Mucosa of rectum (tissue), 2 donors: ENCODE data around the gene OASL.

Experiments used
- H3K27ac ChIP-seq, 2 donors: one replicate each; pipeline ENCODE4 v1.7.0; 2013; ENCODE audit warnings: inconsistent platforms in 2 of 2, low read depth in 2 of 2, low read length in 2 of 2
- H3K27me3 ChIP-seq, 2 donors: one replicate each; pipeline ENCODE4 v1.7.0; 2013; ENCODE audit warnings: low read length in 2 of 2; ENCODE audit not compliant: control insufficient read depth in 2 of 2, insufficient read depth in 2 of 2
- H3K36me3 ChIP-seq, 2 donors: one replicate each; pipeline ENCODE4 v1.7.0; 2013; ENCODE audit warnings: low read length in 2 of 2; ENCODE audit not compliant: control insufficient read depth in 2 of 2, insufficient read depth in 2 of 2
- H3K4me1 ChIP-seq, 2 donors: one replicate each; pipeline ENCODE4 v1.7.0; 2013; ENCODE audit warnings: low read length in 2 of 2, mild to moderate bottlenecking in 1 of 2; ENCODE audit not compliant: control insufficient read depth in 2 of 2, insufficient read depth in 2 of 2
- H3K4me3 ChIP-seq, 2 donors: one replicate each; pipeline ENCODE4 v1.7.0; 2013; ENCODE audit warnings: low read length in 2 of 2
- H3K9ac ChIP-seq, 2 donors: one replicate each; pipeline ENCODE4 v1.7.0; 2013; ENCODE audit warnings: low read length in 2 of 2, low read depth in 1 of 2, mild to moderate bottlenecking in 1 of 2
- H3K9me3 ChIP-seq, 2 donors: one replicate each; pipeline ENCODE4 v1.7.0; 2013; ENCODE audit warnings: low read length in 2 of 2; ENCODE audit not compliant: control insufficient read depth in 2 of 2
- donor health status: healthy.
- donor health status: Normal muscosa, but diverticular disease.

OASL gene

DNA sequence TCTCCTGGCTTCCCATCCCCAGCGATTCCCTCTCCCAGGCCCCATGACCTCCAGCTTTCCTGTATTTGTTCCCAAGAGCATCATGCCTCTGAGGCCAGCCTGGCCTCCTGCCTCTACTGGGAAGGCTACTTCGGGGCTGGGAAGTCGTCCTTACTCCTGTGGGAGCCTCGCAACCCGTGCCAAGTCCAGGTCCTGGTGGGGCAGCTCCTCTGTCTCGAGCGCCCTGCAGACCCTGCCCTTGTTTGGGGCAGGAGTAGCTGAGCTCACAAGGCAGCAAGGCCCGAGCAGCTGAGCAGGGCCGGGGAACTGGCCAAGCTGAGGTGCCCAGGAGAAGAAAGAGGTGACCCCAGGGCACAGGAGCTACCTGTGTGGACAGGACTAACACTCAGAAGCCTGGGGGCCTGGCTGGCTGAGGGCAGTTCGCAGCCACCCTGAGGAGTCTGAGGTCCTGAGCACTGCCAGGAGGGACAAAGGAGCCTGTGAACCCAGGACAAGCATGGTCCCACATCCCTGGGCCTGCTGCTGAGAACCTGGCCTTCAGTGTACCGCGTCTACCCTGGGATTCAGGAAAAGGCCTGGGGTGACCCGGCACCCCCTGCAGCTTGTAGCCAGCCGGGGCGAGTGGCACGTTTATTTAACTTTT, 37.1 kb downstream of the OASL start:
- no peak overlapping the region for H3K27ac ChIP-seq
- peaks cover 34 to 36% of the 10 kb centered on the region in 2 donors for H3K36me3 ChIP-seq

DNA sequence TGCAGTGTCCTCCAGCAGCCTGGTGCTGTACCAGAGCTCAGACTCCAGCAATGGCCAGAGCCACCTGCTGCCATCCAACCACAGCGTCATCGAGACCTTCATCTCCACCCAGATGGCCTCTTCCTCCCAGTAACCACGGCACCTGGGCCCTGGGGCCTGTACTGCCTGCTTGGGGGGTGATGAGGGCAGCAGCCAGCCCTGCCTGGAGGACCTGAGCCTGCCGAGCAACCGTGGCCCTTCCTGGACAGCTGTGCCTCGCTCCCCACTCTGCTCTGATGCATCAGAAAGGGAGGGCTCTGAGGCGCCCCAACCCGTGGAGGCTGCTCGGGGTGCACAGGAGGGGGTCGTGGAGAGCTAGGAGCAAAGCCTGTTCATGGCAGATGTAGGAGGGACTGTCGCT, 38.0 kb downstream of the OASL start:
- Histone ChIP-seq H3K27me3 (no peaks in the 10 kb centered on the region), H3K4me1 (no peaks in the 10 kb centered on the region), H3K36me3 (peaks cover 36 to 39% of the 10 kb centered on the region in 2 donors), H3K4me3 (no peak overlapping the region), H3K9ac (no peak overlapping the region), H3K9me3 (no peaks in the 10 kb centered on the region), H3K27ac (no peak overlapping the region)

More for the DNA sequence above, 37.1 kb downstream of the OASL start:
- Histone ChIP-seq H3K4me3 (no peak overlapping the region), H3K27me3 (no peaks in the 10 kb centered on the region), H3K9me3 (no peaks in the 10 kb centered on the region), H3K4me1 (no peaks in the 10 kb centered on the region), H3K9ac (no peak overlapping the region)

DNA sequence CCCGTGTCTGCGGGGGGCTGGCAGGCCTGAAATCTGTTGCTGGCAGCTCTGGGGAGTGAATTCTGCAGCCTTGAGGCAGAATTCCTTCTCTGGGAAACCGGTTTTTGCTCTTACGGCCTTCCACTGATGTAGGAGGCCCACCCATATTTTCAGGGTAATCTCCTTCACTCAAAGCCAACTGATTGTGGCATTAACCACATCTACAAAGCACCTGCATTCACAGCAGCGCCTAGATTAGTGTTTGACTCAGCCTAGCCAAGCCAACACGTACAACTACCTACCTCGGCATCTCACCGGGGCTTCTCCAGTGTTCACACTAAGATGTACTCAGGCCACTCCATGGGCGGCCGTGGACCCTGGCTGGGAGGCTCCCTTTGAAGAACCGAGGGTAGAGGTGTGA, 38.5 kb downstream of the OASL start:
- no peaks in the 10 kb centered on the region for H3K9me3 ChIP-seq
- H3K27me3 ChIP-seq, result no peaks in the 10 kb centered on the region
- H3K9ac ChIP-seq, result no peak overlapping the region
- no peaks in the 10 kb centered on the region for H3K4me1 ChIP-seq
- peaks cover 40 to 41% of the 10 kb centered on the region in 2 donors for H3K36me3 ChIP-seq
- H3K4me3 ChIP-seq, result no peak overlapping the region
- H3K27ac ChIP-seq, result no peak overlapping the region

DNA sequence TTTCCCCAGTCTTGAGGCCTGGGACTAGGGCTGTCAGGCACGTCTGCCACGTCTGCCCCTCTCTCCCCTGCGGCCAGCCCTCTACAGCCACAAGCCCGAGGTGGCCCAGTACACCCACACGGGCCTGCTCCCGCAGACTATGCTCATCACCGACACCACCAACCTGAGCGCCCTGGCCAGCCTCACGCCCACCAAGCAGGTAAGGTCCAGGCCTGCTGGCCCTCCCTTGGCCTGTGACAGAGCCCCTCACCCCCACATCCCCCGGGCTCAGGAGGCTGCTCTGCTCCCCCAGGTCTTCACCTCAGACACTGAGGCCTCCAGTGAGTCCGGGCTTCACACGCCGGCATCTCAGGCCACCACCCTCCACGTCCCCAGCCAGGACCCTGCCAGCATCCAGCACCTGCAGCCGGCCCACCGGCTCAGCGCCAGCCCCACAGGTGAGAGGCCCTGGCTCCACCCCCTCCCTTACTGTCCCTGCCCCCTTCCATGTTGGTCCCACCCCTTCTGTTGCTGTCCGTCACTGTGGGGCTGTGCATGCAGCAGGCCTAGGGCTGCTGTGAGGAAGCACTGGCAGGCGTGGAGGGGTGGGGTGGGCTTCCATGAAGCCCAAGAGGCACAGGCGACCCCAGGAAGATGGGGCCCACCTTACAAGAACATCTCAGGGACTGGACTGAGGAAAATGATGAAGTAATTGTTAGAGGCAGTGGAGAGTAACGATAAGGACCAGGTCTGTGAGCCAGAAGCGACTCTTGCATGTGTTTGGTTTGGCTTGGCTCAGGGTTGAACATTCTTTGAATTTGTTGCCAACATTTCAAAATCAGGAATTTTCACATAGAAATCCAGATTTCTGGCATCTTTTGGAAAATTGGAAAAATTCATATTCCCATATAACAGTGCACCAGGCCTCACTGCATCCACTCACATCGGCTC, 39.6 kb downstream of the OASL start:
- no peaks in the 10 kb centered on the region for H3K27me3 ChIP-seq
- no peak overlapping the region for H3K27ac ChIP-seq
- peaks cover 43 to 44% of the 10 kb centered on the region in 2 donors for H3K36me3 ChIP-seq
- H3K4me1 ChIP-seq, result no peaks in the 10 kb centered on the region
- no peak overlapping the region for H3K4me3 ChIP-seq
- H3K9ac ChIP-seq, result no peak overlapping the region
- H3K9me3 ChIP-seq, result no peaks in the 10 kb centered on the region

DNA sequence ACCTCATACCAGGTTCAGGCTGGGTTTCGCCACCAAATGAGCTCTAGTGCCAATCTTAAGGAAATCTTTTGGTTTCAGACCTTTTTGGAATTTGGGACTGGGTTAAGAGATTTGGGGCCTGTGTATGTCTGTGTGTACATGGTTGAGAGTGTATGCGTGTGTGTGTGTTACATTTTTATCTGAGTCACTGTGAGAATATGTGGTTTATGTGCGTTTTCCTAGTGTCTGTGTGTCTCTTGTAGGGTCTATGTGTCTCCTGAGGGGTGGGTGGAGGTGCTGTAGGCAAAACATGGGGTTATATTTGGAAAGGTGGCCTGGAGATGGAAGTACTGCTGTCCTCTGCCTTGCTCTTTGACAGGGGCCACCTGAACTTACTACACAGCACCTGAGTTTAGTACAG, 40.6 kb downstream of the OASL start:
- Histone ChIP-seq H3K9me3 (no peaks in the 10 kb centered on the region), H3K4me1 (no peaks in the 10 kb centered on the region), H3K36me3 (peaks cover 42 to 46% of the 10 kb centered on the region in 2 donors), H3K27ac (no peak overlapping the region), H3K4me3 (no peak overlapping the region), H3K27me3 (no peaks in the 10 kb centered on the region), H3K9ac (no peak overlapping the region)

DNA sequence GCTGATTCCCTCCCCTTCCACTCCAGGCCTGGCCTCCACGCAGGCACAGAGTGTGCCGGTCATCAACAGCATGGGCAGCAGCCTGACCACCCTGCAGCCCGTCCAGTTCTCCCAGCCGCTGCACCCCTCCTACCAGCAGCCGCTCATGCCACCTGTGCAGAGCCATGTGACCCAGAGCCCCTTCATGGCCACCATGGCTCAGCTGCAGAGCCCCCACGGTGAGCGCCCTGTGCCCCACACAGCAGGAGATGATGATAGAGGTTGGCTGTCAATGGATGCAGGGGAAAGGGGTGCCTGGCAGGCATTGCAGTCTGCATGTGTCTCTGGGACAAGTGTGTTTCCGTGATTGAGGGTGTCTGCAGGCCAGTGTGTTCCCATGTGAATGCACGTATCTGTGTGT, 41.6 kb downstream of the OASL start:
- no peak overlapping the region for H3K4me3 ChIP-seq
- H3K27me3 ChIP-seq, result no peaks in the 10 kb centered on the region
- no peaks in the 10 kb centered on the region for H3K9me3 ChIP-seq
- H3K36me3 ChIP-seq, result peaks cover 45% of the 10 kb centered on the region in 2 donors
- H3K4me1 ChIP-seq, result no peaks in the 10 kb centered on the region
- no peak overlapping the region for H3K27ac ChIP-seq
- no peak overlapping the region for H3K9ac ChIP-seq

DNA sequence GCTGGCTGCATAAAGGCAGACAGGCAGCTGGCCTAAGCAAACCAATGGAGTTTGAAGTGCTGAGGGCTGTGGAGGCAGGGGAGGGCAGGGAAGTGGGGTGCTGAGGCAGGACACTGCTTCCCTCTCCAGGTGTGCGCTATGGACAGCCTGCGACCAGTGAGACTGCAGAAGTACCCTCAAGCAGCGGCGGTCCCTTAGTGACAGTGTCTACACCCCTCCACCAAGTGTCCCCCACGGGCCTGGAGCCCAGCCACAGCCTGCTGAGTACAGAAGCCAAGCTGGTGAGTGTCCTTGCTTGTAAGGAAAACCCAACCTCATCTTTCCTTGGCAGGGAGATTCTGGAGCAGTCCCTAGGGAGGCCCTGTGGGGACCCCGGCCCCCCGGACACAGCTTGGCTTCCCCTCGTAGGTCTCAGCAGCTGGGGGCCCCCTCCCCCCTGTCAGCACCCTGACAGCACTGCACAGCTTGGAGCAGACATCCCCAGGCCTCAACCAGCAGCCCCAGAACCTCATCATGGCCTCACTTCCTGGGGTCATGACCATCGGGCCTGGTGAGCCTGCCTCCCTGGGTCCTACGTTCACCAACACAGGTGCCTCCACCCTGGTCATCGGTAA, 42.8 kb downstream of the OASL start:
- Histone ChIP-seq H3K4me3 (no peak overlapping the region), H3K36me3 (peaks cover 41 to 45% of the 10 kb centered on the region in 2 donors), H3K4me1 (no peaks in the 10 kb centered on the region), H3K27ac (no peak overlapping the region), H3K9me3 (no peaks in the 10 kb centered on the region), H3K27me3 (no peaks in the 10 kb centered on the region), H3K9ac (no peak overlapping the region)

DNA sequence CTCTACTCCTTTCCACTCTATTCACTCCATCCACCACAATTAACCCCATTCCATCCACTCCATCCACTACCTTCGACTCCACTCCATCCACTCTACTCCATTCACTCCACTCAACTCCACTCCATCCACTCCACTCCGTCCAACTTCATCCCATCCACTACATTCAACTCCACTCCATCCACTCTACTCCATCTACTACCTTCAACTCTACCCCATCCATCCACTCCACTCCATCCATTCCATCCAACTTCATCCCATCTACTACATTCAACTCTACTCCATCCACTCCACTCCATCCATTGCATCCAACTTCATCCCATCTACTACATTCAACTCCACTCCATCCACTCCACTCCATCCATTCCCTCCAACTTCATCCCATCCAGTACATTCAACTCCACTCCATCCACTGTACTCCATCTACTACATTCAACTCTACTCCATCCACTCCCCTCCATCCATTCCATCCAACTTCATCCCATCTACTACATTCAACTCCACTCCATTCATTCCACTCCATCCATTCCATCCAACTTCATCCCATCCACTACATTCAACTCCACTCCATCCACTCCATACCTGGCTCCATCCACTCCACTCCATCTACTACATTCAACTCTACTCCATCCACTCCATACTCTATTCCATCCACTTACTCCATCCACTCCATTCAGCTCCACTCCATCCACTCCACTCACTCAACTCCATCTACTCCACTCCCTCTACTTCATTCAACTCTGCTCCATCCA, 44.3 kb downstream of the OASL start:
- H3K4me3 ChIP-seq, result no peak overlapping the region
- no peaks in the 10 kb centered on the region for H3K9me3 ChIP-seq
- no peak overlapping the region for H3K9ac ChIP-seq
- H3K4me1 ChIP-seq, result no peaks in the 10 kb centered on the region
- H3K27me3 ChIP-seq, result no peaks in the 10 kb centered on the region
- H3K36me3 ChIP-seq, result peaks cover 37 to 40% of the 10 kb centered on the region in 2 donors
- H3K27ac ChIP-seq, result no peak overlapping the region

DNA sequence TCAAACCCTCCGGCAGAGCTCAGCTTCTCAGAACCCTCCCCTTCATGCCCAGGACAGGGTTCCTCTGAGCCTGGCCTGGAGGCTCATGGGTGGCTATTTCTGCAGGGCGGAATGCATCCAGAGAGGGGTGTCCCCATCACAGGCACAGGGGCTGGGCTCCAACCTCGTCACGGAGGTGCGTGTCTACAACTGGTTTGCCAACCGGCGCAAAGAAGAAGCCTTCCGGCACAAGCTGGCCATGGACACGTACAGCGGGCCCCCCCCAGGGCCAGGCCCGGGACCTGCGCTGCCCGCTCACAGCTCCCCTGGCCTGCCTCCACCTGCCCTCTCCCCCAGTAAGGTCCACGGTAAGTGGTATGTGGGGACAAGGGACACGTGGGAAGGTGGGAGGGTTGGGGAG, 45.0 kb downstream of the OASL start:
- Histone ChIP-seq H3K9me3 (no peaks in the 10 kb centered on the region), H3K27me3 (no peaks in the 10 kb centered on the region), H3K36me3 (peaks cover 35 to 39% of the 10 kb centered on the region in 2 donors), H3K9ac (no peak overlapping the region), H3K4me1 (no peaks in the 10 kb centered on the region), H3K4me3 (no peak overlapping the region), H3K27ac (no peak overlapping the region)
